HCT116 (cell line): ENCODE data around the gene LRRC2. TPM values are rescaled to one million over a fixed set of nuclear protein-coding genes. Genes with fewer than 3 reads are reported as not detected.

Source experiments
- ATAC-seq: fragments of 200-7000 bp; cut with Tn5 transposase; 2 replicates; pipeline ENCODE4 v1.9.1; 2020; ENCODE audit warnings: mild to moderate bottlenecking, moderate library complexity
- BruUV-seq: library from RNA; stranded (reverse); fragments of 400-500 nt; replicated peaks from 2 replicates; lab custom pipeline; 2021; lab: Mats Ljungman, UMichigan
- CTCF ChIA-PET: fragments of 300-600 bp; sonication (Branson Sonifier 250); formaldehyde crosslinking; loops from one replicate; lab custom pipeline; 2021; ENCODE audit warnings: antibody characterized with exemption; lab: Charles Lee
- POLR2A ChIA-PET: fragments of 300-600, 350-600 bp; sonication (Branson Sonifier 250); formaldehyde crosslinking; loops from one replicate; lab custom pipeline; 2021; ENCODE audit warnings: antibody characterized with exemption; lab: Charles Lee
- RAD21 ChIA-PET, 2 experiments: fragments of 300-600 bp; sonication (Branson Sonifier 250); formaldehyde crosslinking; loops; one replicate each; lab custom pipeline; 2023; ENCODE audit warnings: low total read pairs in 2 of 2; ENCODE audit not compliant: uncharacterized antibody in 2 of 2, unreplicated experiment in 2 of 2, low non-redundant PET in 1 of 2; lab: Charles Lee
- DNase-seq: peaks from one replicate; pipeline ENCODE4 v3.0.0-alpha.2; 2010; ENCODE audit warnings: low read depth, low spot score
- H2AFZ ChIP-seq: fragments of 200-600 bp; shearing (Covaris generic), sonication (generic); 2 replicates; pipeline ENCODE4 v1.6.1; 2017; ENCODE audit warnings: low read depth, mixed run types, mixed read lengths, antibody characterized with exemption, low read length; ENCODE audit not compliant: poor library complexity, severe bottlenecking
- H3K27ac ChIP-seq: 2 replicates; pipeline ENCODE4 v1.5.1; 2012; ENCODE audit warnings: low read depth, low read length
- H3K27me3 ChIP-seq: fragments of 200-600 bp; sonication (generic); 2 replicates; pipeline ENCODE4 v1.6.1; 2016; ENCODE audit warnings: mixed run types, low read length, mixed read lengths; ENCODE audit not compliant: insufficient read depth
- H3K36me3 ChIP-seq, 2 experiments: fragments of 200-500 bp in 1 of 2; fragments of 200-600 bp in 1 of 2; sonication (Bioruptor generic) in 1 of 2; sonication (generic) in 1 of 2; 2 replicates each; pipeline versions ENCODE4 v1.5.1 to v1.6.1; 2014 to 2016; ENCODE audit warnings: low read length in 2 of 2, inconsistent platforms in 1 of 2, mixed read lengths in 1 of 2, mixed run types in 1 of 2; ENCODE audit not compliant: insufficient read depth in 2 of 2, control insufficient read depth in 1 of 2
- H3K4me1 ChIP-seq, 2 experiments: fragments of 200-600 bp in 1 of 2; sonication (generic) in 1 of 2; 2 replicates each; pipeline versions ENCODE4 v1.5.1 to v1.6.1; 2012 to 2017; ENCODE audit warnings: low read length in 2 of 2, inconsistent platforms in 1 of 2, mild to moderate bottlenecking in 1 of 2, mixed read lengths in 1 of 2, mixed run types in 1 of 2, moderate library complexity in 1 of 2; ENCODE audit not compliant: insufficient read depth in 2 of 2, control insufficient read depth in 1 of 2
- H3K4me2 ChIP-seq: fragments of 200-600 bp; sonication (generic); 2 replicates; pipeline ENCODE4 v1.6.1; 2017; ENCODE audit warnings: mixed run types, low read length, mixed read lengths
- H3K4me3 ChIP-seq, 2 experiments: fragments of 200-600 bp in 1 of 2; sonication (generic) in 1 of 2; replicated peaks in 1 of 2; 2 replicates each; pipeline ENCODE4 v1.5.1; 2011 to 2016; ENCODE audit warnings: low read length in 2 of 2, control low read depth in 1 of 2, low read depth in 1 of 2, mild to moderate bottlenecking in 1 of 2, mixed read lengths in 1 of 2, mixed run types in 1 of 2
- H3K79me2 ChIP-seq: fragments of 200-600 bp; sonication (generic); 2 replicates; pipeline ENCODE4 v1.6.1; 2017; ENCODE audit warnings: mild to moderate bottlenecking, mixed run types, low read length, moderate library complexity, mixed read lengths; ENCODE audit not compliant: insufficient read depth
- H3K9ac ChIP-seq: fragments of 200-600 bp; sonication (generic); 2 replicates; pipeline ENCODE4 v1.6.1; 2016; ENCODE audit warnings: low read length, mixed read lengths
- H3K9me2 ChIP-seq: fragments of 200-600 bp; sonication (generic), shearing (Covaris generic); 2 replicates; pipeline ENCODE4 v1.6.1; 2017; ENCODE audit warnings: mixed run types, mild to moderate bottlenecking, moderate library complexity; ENCODE audit not compliant: insufficient read depth
- H3K9me3 ChIP-seq, 2 experiments: fragments of 200-500 bp in 1 of 2; fragments of 200-600 bp in 1 of 2; sonication (Bioruptor generic) in 1 of 2; sonication (generic) in 1 of 2; 2 replicates each; pipeline ENCODE4 v1.6.1; 2014 to 2017; ENCODE audit warnings: low read length in 2 of 2, mixed read lengths in 2 of 2, inconsistent platforms in 1 of 2, low read depth in 1 of 2, mild to moderate bottlenecking in 1 of 2, mixed run types in 1 of 2, moderate library complexity in 1 of 2; ENCODE audit not compliant: control insufficient read depth in 1 of 2, insufficient read depth in 1 of 2
- H4K20me1 ChIP-seq: fragments of 200-600 bp; sonication (generic), shearing (Covaris generic); 2 replicates; pipeline ENCODE4 v1.6.1; 2017; ENCODE audit warnings: mixed run types, mild to moderate bottlenecking, moderate library complexity; ENCODE audit not compliant: insufficient read depth
- CBX3 ChIP-seq: IDR thresholded peaks from 2 replicates; pipeline ENCODE4 v1.6.1; 2012; ENCODE audit warnings: low read depth
- CEBPB ChIP-seq: IDR thresholded peaks from 2 replicates; pipeline ENCODE4 v1.6.1; 2012; ENCODE audit warnings: low read depth
- CTCF ChIP-seq, 3 experiments: fragments of 200-600 bp in 1 of 3; sonication (generic) in 1 of 3; IDR thresholded peaks in 2 of 3; conservative IDR thresholded peaks in 1 of 3; 2 replicates each; pipeline ENCODE4 v1.5.1; 2012 to 2017; ENCODE audit warnings: low read depth in 2 of 3, low read length in 2 of 3, antibody characterized with exemption in 1 of 3, borderline replicate concordance in 1 of 3, control low read depth in 1 of 3, mild to moderate bottlenecking in 1 of 3, mixed read lengths in 1 of 3, mixed run types in 1 of 3, moderate library complexity in 1 of 3; ENCODE audit not compliant: insufficient read depth in 1 of 3
- EGR1 ChIP-seq: IDR thresholded peaks from 2 replicates; pipeline ENCODE4 v1.6.1; 2012; ENCODE audit warnings: low read depth
- ELF1 ChIP-seq: IDR thresholded peaks from 2 replicates; pipeline ENCODE4 v1.6.1; 2012; ENCODE audit warnings: low read depth, borderline replicate concordance
- EZH2phosphoT487 ChIP-seq: fragments of 200-600 bp; IDR thresholded peaks from 2 replicates; pipeline ENCODE4 v1.6.1; 2018; ENCODE audit warnings: antibody characterized with exemption, borderline replicate concordance
- FOSL1 ChIP-seq: IDR thresholded peaks from 2 replicates; pipeline ENCODE4 v1.6.1; 2012; ENCODE audit warnings: low read depth
- MAX ChIP-seq: IDR thresholded peaks from 2 replicates; pipeline ENCODE4 v1.6.1; 2012
- POLR2A ChIP-seq: IDR thresholded peaks from 2 replicates; pipeline ENCODE4 v1.7.0; 2011; ENCODE audit warnings: borderline replicate concordance; ENCODE audit not compliant: insufficient read depth, insufficient read length; ENCODE audit errors: extremely low read depth
- RAD21 ChIP-seq: IDR thresholded peaks from 2 replicates; pipeline ENCODE4 v1.6.1; 2012; ENCODE audit warnings: low read depth, mild to moderate bottlenecking
- REST ChIP-seq: IDR thresholded peaks from 2 replicates; pipeline ENCODE4 v1.6.1; 2012; ENCODE audit warnings: low read depth
- SIN3A ChIP-seq: IDR thresholded peaks from 2 replicates; pipeline ENCODE4 v1.6.1; 2012; ENCODE audit warnings: low read depth
- SP1 ChIP-seq: IDR thresholded peaks from 2 replicates; pipeline ENCODE4 v1.6.1; 2012; ENCODE audit warnings: low read depth
- SRF ChIP-seq: IDR thresholded peaks from 2 replicates; pipeline ENCODE4 v1.6.1; 2012; ENCODE audit warnings: low read depth
- YY1 ChIP-seq: IDR thresholded peaks from 2 replicates; pipeline ENCODE4 v1.6.1; 2011; ENCODE audit warnings: low read length, low read depth, moderate library complexity, mild to moderate bottlenecking; ENCODE audit not compliant: insufficient replicate concordance; ENCODE audit errors: extremely low read depth
- ZBTB33 ChIP-seq: IDR thresholded peaks from 2 replicates; pipeline ENCODE4 v1.6.1; 2011; ENCODE audit warnings: mild to moderate bottlenecking, low read length, moderate library complexity; ENCODE audit not compliant: insufficient replicate concordance; ENCODE audit errors: extremely low read depth
- ZFX ChIP-seq: fragments of 450-650 bp; IDR thresholded peaks from 2 replicates; pipeline ENCODE4 v1.6.1; 2017
- ZNF274 ChIP-seq: fragments of 200-500 bp; sonication (Bioruptor generic); IDR thresholded peaks from 2 replicates; pipeline ENCODE4 v1.6.1; 2014; ENCODE audit warnings: mild to moderate bottlenecking, low read depth, low read length, inconsistent platforms
- intact Hi-C: fragments of 100-400 bp; cut with micrococcal nuclease; formaldehyde crosslinking; loops from 2 replicates; pipeline ENCODE4 v1.10.0; 2022
- total RNA-seq: library from RNA; stranded (reverse); gene quantifications from one replicate; pipeline ENCODE4 v1.2.1, GENCODE V29; 2021; ENCODE audit not compliant: unreplicated experiment

The LRRC2 gene
- total RNA-seq, 1 experiment from 2014 or later = not detected

- Histone ChIP-seq H3K79me2 (no peaks in the 10 kb centered on the region), H3K36me3 (no peaks in the 10 kb centered on the region), H3K9me2 (no peaks in the 10 kb centered on the region), H4K20me1 (no peaks in the 10 kb centered on the region), H3K4me1 (peaks cover 2 to 8% of the 10 kb centered on the region in 2 experiments; a peak in 2 of 4 replicates), H3K9ac (no peak overlapping the region), H3K27ac (no peak overlapping the region), H3K9me3 (no peaks in the 10 kb centered on the region), H3K4me3 (no peak overlapping the region), H3K27me3 (no peaks in the 10 kb centered on the region), H3K4me2 (no peak overlapping the region), H2AFZ (no peak overlapping the region)
- POLR2A ChIA-PET = no interaction called here
- BruUV-seq = no TSS peak
- no peak for ATAC-seq
- CTCF ChIA-PET = no interaction called here
- RAD21 ChIA-PET = no interaction called here
- no peak for DNase-seq
- no peak for TF ChIP-seq ZNF274
- no peak for TF ChIP-seq FOSL1
- no peak for TF ChIP-seq ELF1
- no peak for TF ChIP-seq ZFX
- no peak for TF ChIP-seq SP1
- TF ChIP-seq POLR2A = no peak
- TF ChIP-seq CTCF (IDR thresholded peaks at IDR 0.05 in 2 of 3, conservative IDR thresholded peaks at IDR 0.05 in 1 of 3; ENCODE audit: borderline replicate concordance in 1 of 3, insufficient read depth in 1 of 3, low read depth in 2 of 3, low read length in 2 of 3) = no peak
- no peak for TF ChIP-seq EZH2phosphoT487
- no peak for TF ChIP-seq ZBTB33
- no peak for TF ChIP-seq REST
- TF ChIP-seq CEBPB = no peak
- TF ChIP-seq SIN3A = no peak
- no peak for TF ChIP-seq YY1
- TF ChIP-seq CBX3 = no peak
- TF ChIP-seq EGR1 = no peak
- no peak for TF ChIP-seq RAD21
- TF ChIP-seq SRF = no peak
- TF ChIP-seq MAX = no peak
- intact Hi-C loops = no loop called here
These were observed 14.6 kb upstream of the LRRC2 start for GRCh38 chr3:46580675-46581074.
